ENCODE results near the gene PEAK1. TPM values are rescaled to one million over a fixed set of nuclear protein-coding genes. Genes with fewer than 3 reads are reported as not detected.

Gene PEAK1
- total RNA-seq, 1 experiment from 2014 or later = 18.4 TPM

GRCh38 chr15:77071305-77072223 lies 348.3 kb downstream of the PEAK1 start:
- H3K27ac Mint-ChIP-seq (ENCODE audit: unreplicated experiment) = no peak overlapping the region
- H3K4me3 Mint-ChIP-seq (ENCODE audit: unreplicated experiment) = peak overlapping the region; percentile 82
- intact Hi-C loops (cut with micrococcal nuclease; ENCODE audit: unreplicated experiment) = no loop called here
- H3K27me3 Mint-ChIP-seq (ENCODE audit: insufficient read depth, unreplicated experiment) = no peaks in the 10 kb centered on the region
- Histone ChIP-seq H3K36me3 (ENCODE audit: control insufficient read depth, insufficient read depth, low read length) (no peaks in the 10 kb centered on the region; the same call in 1 of the 2 replicates), H3K9me3 (no peaks in the 10 kb centered on the region), H3K4me1 (peaks cover 35% of the 10 kb centered on the region), H3K27me3 (replicated peaks; ENCODE audit: control insufficient read depth, insufficient read depth, low read length) (no peaks in the 10 kb centered on the region), H3K4me3 (ENCODE audit: low read depth, low read length) (no peak overlapping the region)
- peaks cover 37% of the 10 kb centered on the region for H3K4me1 Mint-ChIP-seq (ENCODE audit: low read depth, unreplicated experiment)
- no peak for TF ChIP-seq CTCF (IDR thresholded peaks at IDR 0.05; ENCODE audit: insufficient read depth in 1 of 2, low read depth in 1 of 2, low read length in 1 of 2, severe bottlenecking in 1 of 2, unreplicated experiment in 1 of 2)
- H3K9me3 Mint-ChIP-seq (ENCODE audit: unreplicated experiment) = no peaks in the 10 kb centered on the region
- DNase-seq = no peak
- ChIA-PET POLR2A (interaction anchor here (0.5 to 1.0 kb wide), 4 partner anchors 31 to 727 kb away, joined by 3 to 4 read pairs (median 3); no protein-coding TSS in a partner anchor), CTCF (interaction anchor here (0.8 kb wide), 1 partner anchor 14 kb away, joined by 4 read pairs; no protein-coding TSS in a partner anchor)
- BruUV-seq (replicated peaks) = no TSS peak
- peaks cover 13% of the 10 kb centered on the region for H3K36me3 Mint-ChIP-seq (ENCODE audit: insufficient read depth, unreplicated experiment)

DNA sequence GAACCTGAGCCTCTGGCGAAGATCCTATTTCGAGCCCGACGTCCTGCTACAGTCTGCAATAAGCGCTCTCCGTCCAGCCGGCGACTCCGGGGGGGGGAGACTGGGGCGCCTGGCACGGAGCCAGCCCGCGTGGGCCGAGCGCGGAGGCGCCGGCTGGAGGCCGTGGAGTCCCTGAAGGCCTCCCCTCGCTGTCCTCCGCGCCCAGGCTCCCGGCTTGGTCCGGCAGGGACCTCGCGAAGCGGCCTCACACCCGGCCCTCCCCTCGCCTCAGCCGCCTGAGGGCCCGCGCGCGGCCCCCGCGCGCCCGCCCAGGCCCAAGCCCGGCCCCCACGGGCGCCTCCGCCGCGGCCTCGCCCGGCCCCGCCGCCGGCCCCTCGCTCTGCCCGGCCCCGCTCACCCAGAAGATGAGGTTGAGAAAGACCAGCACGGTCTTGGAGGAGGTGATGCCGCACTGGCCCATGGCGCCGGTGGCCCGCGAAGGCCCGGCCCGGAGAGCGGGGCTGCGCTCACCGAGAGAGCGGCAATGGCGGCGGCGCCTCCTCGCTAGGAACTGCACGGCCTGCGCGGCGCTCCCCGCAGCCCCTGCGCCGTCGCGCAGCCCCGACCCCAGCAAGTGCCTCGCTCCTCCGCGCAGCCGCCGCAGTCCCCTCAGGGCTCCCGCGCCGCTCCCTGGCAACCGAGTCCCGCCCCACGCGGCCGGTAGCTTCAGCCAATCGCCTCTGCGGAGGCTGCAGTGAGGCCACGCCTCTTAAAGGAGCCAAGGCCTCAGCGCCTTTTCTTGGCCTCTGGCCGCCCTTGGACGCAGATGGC lies 349.2 kb downstream of the PEAK1 start, which contains the start of gene TSPAN3:
Gene TSPAN3, minus strand, starts transcription at position 615 of the 810 bp plus-strand sequence. Its CDS starts 155 bp downstream, at position 460.
- peak; percentile 91 to 95 for DNase-seq
- peaks cover 41% of the 10 kb centered on the region for H3K4me1 Mint-ChIP-seq (ENCODE audit: low read depth, unreplicated experiment)

More for the DNA sequence above, 349.2 kb downstream of the PEAK1 start, which contains the start of gene TSPAN3:
- Histone ChIP-seq H3K27me3 (replicated peaks; ENCODE audit: control insufficient read depth, insufficient read depth, low read length) (no peaks in the 10 kb centered on the region), H3K4me3 (ENCODE audit: low read depth, low read length) (peak within 1 kb of the TSS; percentile 64), H3K9me3 (no peaks in the 10 kb centered on the region), H3K4me1 (peaks cover 36% of the 10 kb centered on the region), H3K36me3 (ENCODE audit: control insufficient read depth, insufficient read depth, low read length) (no peaks in the 10 kb centered on the region; the same call in 1 of the 2 replicates)
- BruUV-seq (replicated peaks) = no TSS peak
- Mint-ChIP-seq H3K27me3 (ENCODE audit: insufficient read depth, unreplicated experiment) (no peaks in the 10 kb centered on the region), H3K36me3 (ENCODE audit: insufficient read depth, unreplicated experiment) (peaks cover 17% of the 10 kb centered on the region), H3K4me3 (ENCODE audit: unreplicated experiment) (peak within 1 kb of the TSS; percentile 82), H3K9me3 (ENCODE audit: unreplicated experiment) (no peaks in the 10 kb centered on the region), H3K27ac (ENCODE audit: unreplicated experiment) (peak within 1 kb of the TSS; percentile 45)
- TF ChIP-seq CTCF (IDR thresholded peaks at IDR 0.05; ENCODE audit: insufficient read depth in 1 of 2, low read depth in 1 of 2, low read length in 1 of 2, severe bottlenecking in 1 of 2, unreplicated experiment in 1 of 2) = no peak
- intact Hi-C loops (cut with micrococcal nuclease; ENCODE audit: unreplicated experiment) = no loop called here
- ChIA-PET CTCF (interaction anchor here (0.8 kb wide), 1 partner anchor 13 kb away, joined by 4 read pairs; no protein-coding TSS in a partner anchor), POLR2A (interaction anchor here (0.5 to 1.0 kb wide), 4 partner anchors 31 to 728 kb away, joined by 3 to 4 read pairs (median 3); no protein-coding TSS in a partner anchor)
